Measurements from ENCODE around the gene CD3E.

DNA sequence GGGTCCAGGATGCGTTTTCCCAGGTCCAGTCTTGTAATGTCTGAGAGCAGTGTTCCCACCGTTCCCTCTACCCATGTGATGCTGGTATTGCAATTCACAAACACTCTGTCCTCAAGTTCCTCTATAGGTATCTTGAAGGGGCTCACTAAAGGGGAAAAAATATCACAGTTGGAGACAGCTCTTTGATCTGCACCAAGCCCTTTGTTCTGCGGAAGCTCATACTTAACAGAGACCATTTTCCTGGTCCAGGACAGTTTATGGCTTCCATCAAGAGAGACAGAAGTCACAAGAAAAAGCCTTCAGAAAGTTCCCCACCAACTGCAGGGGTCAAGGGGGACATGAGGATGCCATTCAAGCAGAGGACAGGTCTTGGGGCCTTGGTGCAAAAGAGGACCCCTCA is 35.9 kb downstream of the CD3E start:
- TF ChIP-seq ZNF274 (IDR thresholded peaks at IDR 0.05; ENCODE audit: low read depth, low read length) (no peak), YY1 (IDR thresholded peaks at IDR 0.05; ENCODE audit: insufficient read depth, insufficient read length) (no peak)
